Prostate gland (tissue), 2 donors: Measurements from ENCODE around the gene UPF3B.

Experiments used
- POLR2A ChIP-seq: fragments of 450-650 bp; IDR thresholded peaks from one replicate; pipeline ENCODE4 v1.6.1; 2016; ENCODE audit warnings: antibody characterized with exemption, mild to moderate bottlenecking
- POLR2AphosphoS5 ChIP-seq: sonication (generic); formaldehyde crosslinking; IDR thresholded peaks from one replicate; pipeline ENCODE4 v1.6.1; 2017; ENCODE audit warnings: antibody characterized with exemption
- TF ChIP-seq, protein P1 (sequence below), 4 experiments: fragments of 200-600 bp in 2 of 4; fragments of 450-650 bp in 2 of 4; sonication (generic) in 2 of 4; IDR thresholded peaks; 1 replicate in 3 of 4; 2 replicates in 1 of 4; pipeline ENCODE4 v1.5.1; 2016 to 2019; ENCODE audit warnings: antibody characterized with exemption in 4 of 4, mild to moderate bottlenecking in 2 of 4, moderate library complexity in 2 of 4

DNA sequence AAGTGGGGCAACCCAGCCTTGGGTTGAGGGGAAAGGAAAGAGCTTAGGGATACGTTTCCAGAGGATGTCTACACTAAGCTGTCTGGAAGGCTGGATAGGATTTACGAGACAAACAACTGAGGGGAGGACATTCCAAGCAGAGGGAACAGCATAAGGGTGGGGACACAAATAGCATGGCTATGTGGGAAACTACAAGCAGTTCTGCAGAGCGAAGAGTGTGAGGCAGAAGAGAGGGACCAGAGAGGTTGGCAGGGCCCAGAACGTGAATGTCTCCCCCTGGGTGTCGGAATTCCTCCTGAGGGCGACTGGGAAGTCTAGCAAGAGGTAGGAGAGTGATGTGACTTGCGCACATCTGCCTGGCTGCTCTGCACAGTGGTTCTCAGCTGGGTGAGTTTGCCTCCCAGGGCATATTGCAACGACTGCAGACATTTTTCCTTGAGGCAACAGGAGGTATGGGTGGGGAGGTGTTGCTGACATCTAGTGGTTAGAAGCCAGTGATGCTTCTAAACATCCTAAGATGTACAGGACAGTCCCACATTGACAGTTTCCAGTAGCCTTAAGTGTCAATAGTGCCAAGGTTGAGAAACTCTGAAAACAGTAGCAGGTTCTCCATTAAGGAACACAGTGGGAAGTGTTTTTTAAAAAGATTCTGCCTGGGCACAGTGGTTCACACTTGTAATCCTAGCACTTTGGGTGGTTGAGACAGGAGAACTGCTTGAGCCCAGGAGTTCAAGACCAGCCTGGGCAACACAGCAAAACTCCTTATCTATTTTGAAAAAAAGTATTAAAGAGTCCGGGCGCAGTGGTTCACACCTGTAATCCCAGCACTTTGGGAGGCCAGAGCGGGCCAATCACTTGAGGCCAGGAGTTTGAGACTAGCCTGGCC, 28.0 kb upstream of the UPF3B start:
- TF ChIP-seq, protein P1, sequence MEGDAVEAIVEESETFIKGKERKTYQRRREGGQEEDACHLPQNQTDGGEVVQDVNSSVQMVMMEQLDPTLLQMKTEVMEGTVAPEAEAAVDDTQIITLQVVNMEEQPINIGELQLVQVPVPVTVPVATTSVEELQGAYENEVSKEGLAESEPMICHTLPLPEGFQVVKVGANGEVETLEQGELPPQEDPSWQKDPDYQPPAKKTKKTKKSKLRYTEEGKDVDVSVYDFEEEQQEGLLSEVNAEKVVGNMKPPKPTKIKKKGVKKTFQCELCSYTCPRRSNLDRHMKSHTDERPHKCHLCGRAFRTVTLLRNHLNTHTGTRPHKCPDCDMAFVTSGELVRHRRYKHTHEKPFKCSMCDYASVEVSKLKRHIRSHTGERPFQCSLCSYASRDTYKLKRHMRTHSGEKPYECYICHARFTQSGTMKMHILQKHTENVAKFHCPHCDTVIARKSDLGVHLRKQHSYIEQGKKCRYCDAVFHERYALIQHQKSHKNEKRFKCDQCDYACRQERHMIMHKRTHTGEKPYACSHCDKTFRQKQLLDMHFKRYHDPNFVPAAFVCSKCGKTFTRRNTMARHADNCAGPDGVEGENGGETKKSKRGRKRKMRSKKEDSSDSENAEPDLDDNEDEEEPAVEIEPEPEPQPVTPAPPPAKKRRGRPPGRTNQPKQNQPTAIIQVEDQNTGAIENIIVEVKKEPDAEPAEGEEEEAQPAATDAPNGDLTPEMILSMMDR (IDR thresholded peaks at IDR 0.05), result peak in 2 of 4 experiments; percentile 31 to 47
- no peak for TF ChIP-seq POLR2A
- no peak for TF ChIP-seq POLR2AphosphoS5
